GM21576 (cell line): ENCODE data around the gene NIPSNAP2.
A peak's percentile ranks its signal among the peaks of the same experiment; 100 is the strongest.
"Not testable (repeated sequence)": the region's sequence is repeated elsewhere in the genome, so short reads cannot be mapped to it uniquely, and the experiment has no call there.

Experiments used
- ATAC-seq: cut with Tn5 transposase; IDR thresholded peaks from one replicate; pipeline ENCODE4 v1.9.1; 2021; ENCODE audit warnings: mild to moderate bottlenecking, moderate library complexity; ENCODE audit not compliant: unreplicated experiment

NIPSNAP2 gene

DNA sequence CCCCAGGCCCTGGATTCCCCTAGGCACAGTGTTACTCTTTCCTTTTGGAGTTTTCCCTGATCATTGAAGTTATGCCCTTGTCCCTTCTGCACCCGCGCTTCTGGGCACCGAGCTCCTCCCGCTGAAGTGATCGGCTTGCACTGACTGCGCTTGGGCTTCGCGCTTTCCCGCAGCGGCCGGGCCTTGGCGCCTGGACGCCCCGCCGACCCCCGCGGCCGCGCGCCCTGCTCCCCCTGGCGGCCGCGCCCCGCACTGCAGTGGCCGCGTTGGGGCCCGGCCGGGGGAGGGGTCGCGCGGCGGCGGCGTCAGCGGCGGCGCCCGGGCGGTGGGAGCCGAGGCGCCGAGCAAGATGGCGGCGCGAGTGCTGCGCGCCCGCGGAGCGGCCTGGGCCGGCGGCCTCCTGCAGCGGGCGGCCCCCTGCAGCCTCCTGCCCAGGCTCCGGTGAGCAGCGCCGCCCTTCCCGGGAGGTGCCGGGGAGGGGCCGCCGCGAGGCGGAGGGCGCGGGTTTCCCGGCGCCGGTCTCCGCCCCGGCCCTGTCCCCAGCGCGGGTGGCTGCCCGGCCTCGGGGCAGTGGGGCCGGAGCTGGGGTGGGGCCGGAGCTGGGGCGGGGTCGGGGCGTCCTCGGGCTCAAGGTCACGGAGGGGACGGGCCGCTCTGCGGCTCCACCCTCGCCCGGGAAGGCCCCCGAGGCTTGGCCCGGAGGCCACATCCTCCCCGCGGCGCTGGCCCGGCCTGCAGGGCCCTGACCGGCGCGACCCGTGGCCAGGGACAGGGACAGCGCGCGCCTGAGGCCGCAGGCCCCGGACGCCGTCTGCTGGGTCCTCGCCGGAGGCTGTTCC lies at the start of gene NIPSNAP2:
Gene NIPSNAP2, plus strand, starts transcription at position 325 of the 839 bp plus-strand sequence. Its CDS starts 25 bp downstream, at position 350.
- ATAC-seq, result peak; percentile 72

GRCh38 chr7:55917771-55918170 lies 46.6 kb upstream of the NIPSNAP2 start:
- no peak for ATAC-seq

DNA sequence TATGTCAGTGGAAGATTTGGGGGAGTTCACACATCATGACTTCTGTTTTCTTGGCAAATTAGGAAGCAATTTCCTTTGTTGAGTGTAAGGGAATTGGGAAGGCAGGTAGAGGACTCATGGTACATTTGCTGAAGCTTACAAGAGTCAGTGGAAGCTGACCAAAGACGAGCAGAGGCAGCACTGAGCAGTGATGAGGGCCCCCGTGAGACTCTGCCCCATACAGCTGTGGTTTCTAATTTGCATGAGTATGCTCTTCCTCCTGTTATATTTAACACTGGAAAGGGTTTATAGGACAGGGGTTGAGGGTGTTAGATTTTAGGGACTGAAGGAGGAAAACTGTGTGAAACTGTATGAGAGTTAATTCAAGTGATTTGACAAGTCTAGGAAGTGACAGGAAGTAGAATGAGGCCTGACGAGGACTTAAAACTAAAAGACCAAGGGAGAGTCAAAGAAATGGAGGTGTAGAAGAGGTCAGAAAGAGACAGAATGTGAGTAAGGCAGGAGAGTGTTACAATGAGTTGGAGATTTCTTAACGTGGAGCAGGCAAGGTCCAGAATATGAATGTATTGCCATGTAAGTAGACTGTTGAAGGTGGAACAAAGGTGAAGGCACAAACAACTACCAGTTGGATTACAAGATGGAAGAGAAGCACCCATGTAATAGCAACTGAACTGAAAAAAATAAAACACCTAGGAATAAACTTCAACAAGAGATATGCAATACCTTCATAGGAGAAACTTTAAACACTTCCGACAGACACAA lies 36.2 kb upstream of the NIPSNAP2 start:
- ATAC-seq, result no peak

GRCh38 chr7:55931421-55932151 lies 32.8 kb upstream of the NIPSNAP2 start:
- no peak for ATAC-seq

GRCh38 chr7:55939514-55940123 lies 24.8 kb upstream of the NIPSNAP2 start:
- no peak for ATAC-seq

GRCh38 chr7:55946545-55946944 lies 17.8 kb upstream of the NIPSNAP2 start:
- no peak for ATAC-seq

- ATAC-seq, result peak; percentile 100
Observed at GRCh38 chr7:55951637-55952351, 12.6 kb upstream of the NIPSNAP2 start, which contains the start of gene MRPS17. MRPS17 (plus strand) TSS chr7:55951877; CDS start chr7:55953196, 1,319 bp downstream.

DNA sequence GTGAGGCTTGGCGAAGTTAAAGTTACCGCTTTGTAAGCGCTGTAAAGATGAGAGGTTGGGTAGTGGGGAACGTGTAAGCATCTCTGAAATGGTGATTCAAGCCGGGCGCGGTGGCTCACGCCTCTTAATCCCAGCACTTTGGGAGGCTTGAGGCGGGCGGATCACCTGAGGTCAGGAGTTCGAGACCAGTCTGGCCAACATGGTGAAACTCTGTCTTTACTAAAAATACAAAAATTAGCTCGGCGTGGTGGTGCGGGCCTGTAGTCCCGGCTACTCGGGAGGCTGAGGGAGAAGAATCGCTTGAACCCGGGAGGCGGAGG lies 12.1 kb upstream of the NIPSNAP2 start:
- ATAC-seq, result not testable (repeated sequence)

DNA sequence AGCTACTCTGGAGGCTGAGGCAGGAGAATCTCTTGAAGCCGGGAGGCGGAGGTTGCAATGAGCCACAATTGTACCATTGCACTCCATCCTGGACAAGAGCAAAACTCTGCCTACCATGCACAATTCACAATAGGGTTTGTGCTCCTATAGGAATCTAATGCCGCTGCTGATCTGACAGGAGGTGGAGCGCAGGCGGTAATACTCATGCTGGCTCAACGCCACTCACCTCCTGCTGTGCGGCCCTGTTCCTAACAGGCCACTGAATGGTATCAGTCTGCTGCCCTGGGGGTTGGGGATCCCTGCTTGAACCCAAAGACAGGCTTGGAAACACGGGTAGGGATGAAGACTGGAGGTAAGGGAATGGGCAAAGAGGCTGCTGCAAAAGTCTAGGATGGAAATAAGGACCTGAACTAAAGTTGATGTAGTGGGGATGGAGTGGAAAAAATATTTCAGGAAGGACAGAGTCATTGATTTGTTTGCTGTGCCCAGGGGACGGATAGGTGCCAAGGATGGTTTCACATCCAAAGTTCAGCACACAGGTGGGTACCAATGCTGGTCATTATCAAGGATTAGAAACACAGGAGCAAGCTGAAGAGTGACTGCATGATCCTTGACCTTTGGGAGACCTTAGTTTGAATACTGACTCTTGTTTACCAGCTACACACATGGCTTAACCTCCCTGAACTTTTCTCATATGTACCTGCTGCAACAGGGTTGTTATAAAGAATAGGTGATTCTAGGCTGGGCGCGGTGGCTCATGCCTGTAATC lies 10.5 kb upstream of the NIPSNAP2 start:
- no peak for ATAC-seq

GRCh38 chr7:55957190-55957589 lies 7.2 kb upstream of the NIPSNAP2 start:
- ATAC-seq, result no peak

- no peak for ATAC-seq
Observed at GRCh38 chr7:55962014-55962413, 2.4 kb upstream of the NIPSNAP2 start.

GRCh38 chr7:55963584-55964168 lies 709 bp upstream of the NIPSNAP2 start:
- no peak for ATAC-seq

GRCh38 chr7:55965100-55965470 lies 700 bp downstream of the NIPSNAP2 start:
- ATAC-seq, result no peak

DNA sequence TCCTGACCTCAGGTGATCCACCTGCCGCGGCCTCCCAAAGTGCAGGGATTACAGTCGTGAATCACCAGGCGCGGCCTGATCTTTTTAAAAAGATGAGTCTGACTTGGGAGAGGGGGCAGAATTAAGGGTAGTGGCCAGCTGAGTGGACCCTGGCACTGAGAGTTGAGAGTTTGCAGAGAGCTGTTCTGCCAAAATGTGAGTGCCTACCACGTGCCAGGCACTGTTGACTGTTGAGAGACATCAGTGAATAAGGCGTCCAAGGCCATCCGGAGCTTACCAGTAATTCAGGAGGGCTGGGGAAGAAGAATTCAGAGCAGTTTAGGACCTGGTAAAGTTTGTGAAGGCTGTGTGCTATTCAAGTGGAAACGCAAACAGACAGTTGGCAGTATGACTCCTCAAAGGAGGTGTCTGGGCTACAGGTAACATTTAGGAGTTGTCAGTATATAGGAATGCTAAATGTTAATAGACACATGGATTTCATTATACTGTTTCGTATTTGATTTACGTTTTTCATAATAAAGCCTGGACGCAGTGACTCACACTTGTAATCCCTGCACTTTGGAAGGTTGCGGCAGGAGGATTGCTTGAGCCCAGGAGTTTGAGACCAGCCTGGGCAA lies 1.5 kb downstream of the NIPSNAP2 start:
- ATAC-seq, result no peak

GRCh38 chr7:55966851-55967250 lies 2.5 kb downstream of the NIPSNAP2 start:
- no peak for ATAC-seq

GRCh38 chr7:55969391-55969790 lies 5.0 kb downstream of the NIPSNAP2 start:
- no peak for ATAC-seq

- ATAC-seq, result no peak
Observed at GRCh38 chr7:55970561-55970960, 6.2 kb downstream of the NIPSNAP2 start.

- ATAC-seq, result no peak
Observed at GRCh38 chr7:55970978-55971377, 6.6 kb downstream of the NIPSNAP2 start.

DNA sequence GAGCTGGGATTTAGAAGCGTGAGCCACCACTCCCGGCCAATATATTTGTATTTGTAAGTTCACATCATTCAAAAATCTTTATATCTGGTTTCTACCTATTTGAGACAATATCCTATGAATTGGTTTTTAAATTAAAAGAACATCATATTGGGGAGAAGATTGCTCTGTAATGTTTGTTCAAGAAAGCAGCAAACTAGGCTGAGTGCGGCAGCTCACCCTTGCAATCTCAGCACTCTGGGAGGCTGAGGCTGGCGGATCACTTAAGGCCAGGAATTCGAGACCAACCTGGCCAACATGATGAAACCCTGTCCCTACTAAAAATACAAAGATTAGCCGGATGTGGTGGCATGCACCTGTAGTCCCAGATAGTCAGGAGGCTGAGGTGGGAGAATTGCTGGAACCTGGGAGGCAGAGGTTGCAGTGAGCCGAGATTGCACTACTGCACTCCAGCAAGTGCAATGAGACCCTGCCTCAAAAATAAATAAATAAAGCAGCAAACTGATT lies 9.4 kb downstream of the NIPSNAP2 start:
- ATAC-seq, result no peak
